GM18511 (cell line): ENCODE measurements around the gene VSIR.

Source experiments
- ATAC-seq: cut with Tn5 transposase; IDR thresholded peaks from one replicate; pipeline ENCODE4 v1.9.1; 2021; ENCODE audit warnings: mild to moderate bottlenecking, moderate library complexity; ENCODE audit not compliant: unreplicated experiment

VSIR gene

GRCh38 chr10:71716426-71716825, 56.9 kb downstream of the VSIR start:
- no peak for ATAC-seq

- no peak for ATAC-seq
Observed at GRCh38 chr10:71715860-71716259, 57.5 kb downstream of the VSIR start.

GRCh38 chr10:71715026-71715425, 58.3 kb downstream of the VSIR start:
- ATAC-seq = no peak

GRCh38 chr10:71714592-71714991, 58.7 kb downstream of the VSIR start:
- ATAC-seq = no peak

GRCh38 chr10:71714031-71714410, 59.3 kb downstream of the VSIR start:
- ATAC-seq = no peak

GRCh38 chr10:71713135-71714030, 59.9 kb downstream of the VSIR start:
- ATAC-seq = no peak

- no peak for ATAC-seq
Observed at GRCh38 chr10:71712572-71713134, 60.7 kb downstream of the VSIR start.

- no peak for ATAC-seq
Observed at GRCh38 chr10:71712170-71712569, 61.1 kb downstream of the VSIR start.

GRCh38 chr10:71711052-71711623, 62.2 kb downstream of the VSIR start:
- ATAC-seq = no peak

GRCh38 chr10:71710519-71710918, 62.8 kb downstream of the VSIR start:
- no peak for ATAC-seq

- no peak for ATAC-seq
Observed at GRCh38 chr10:71708897-71709882, 64.1 kb downstream of the VSIR start.

- ATAC-seq = no peak
Observed at GRCh38 chr10:71708301-71708703, 65.0 kb downstream of the VSIR start.

GRCh38 chr10:71707240-71707789, 66.0 kb downstream of the VSIR start:
- ATAC-seq = no peak

GRCh38 chr10:71706216-71707121, 66.9 kb downstream of the VSIR start:
- no peak for ATAC-seq

GRCh38 chr10:71705582-71705981, 67.7 kb downstream of the VSIR start:
- ATAC-seq = no peak

- ATAC-seq = no peak
Observed at GRCh38 chr10:71704816-71705215, 68.5 kb downstream of the VSIR start.

- no peak for ATAC-seq
Observed at GRCh38 chr10:71703577-71703976, 69.7 kb downstream of the VSIR start.

GRCh38 chr10:71701496-71702132, 71.7 kb downstream of the VSIR start:
- no peak for ATAC-seq

- no peak for ATAC-seq
Observed at GRCh38 chr10:71700731-71701368, 72.5 kb downstream of the VSIR start.
